GM23248 (cell line): ENCODE data around the gene MNAT1.

Source experiments
- EZH2 ChIP-seq: fragments of 200-600 bp; sonication (generic); IDR thresholded peaks from 2 replicates; pipeline ENCODE4 v1.6.1; 2018; ENCODE audit warnings: antibody characterized with exemption, mild to moderate bottlenecking; ENCODE audit not compliant: insufficient read depth, poor library complexity, severe bottlenecking
- EZH2phosphoT487 ChIP-seq: fragments of 200-600 bp; sonication (generic); IDR thresholded peaks from 2 replicates; pipeline ENCODE4 v1.6.1; 2018; ENCODE audit warnings: antibody characterized with exemption, moderate library complexity, mild to moderate bottlenecking, low read depth; ENCODE audit not compliant: insufficient read depth

- TF ChIP-seq EZH2 = no peak
- TF ChIP-seq EZH2phosphoT487 = no peak
These were observed 233.5 kb downstream of the MNAT1 start for GRCh38 chr14:60968099-60968498.
